Thoracic aorta (tissue), 2 donors: ENCODE results near the gene DRD3. TPM values are rescaled to one million over a fixed set of nuclear protein-coding genes. Genes with fewer than 3 reads are reported as not detected.

Experiments used
- ATAC-seq: fragments of 150-250 bp; one replicate; pipeline ENCODE4 v1.8.0; 2017; ENCODE audit warnings: low read depth; ENCODE audit not compliant: insufficient number of reproducible peaks, low FRiP score
- DNase-seq: peaks from one replicate; pipeline ENCODE4 v3.0.0-alpha.2; 2020; ENCODE audit warnings: low spot score
- H3K27ac ChIP-seq, 2 donors: fragments of 200-600 bp; sonication (generic); 1 replicate in 1 of 2; 2 replicates in 1 of 2; pipeline ENCODE4 v1.5.1; 2016; ENCODE audit warnings: mild to moderate bottlenecking in 2 of 2, moderate library complexity in 2 of 2
- H3K27me3 ChIP-seq: fragments of 200-600 bp; sonication (generic); replicated peaks from 2 replicates; pipeline ENCODE4 v1.6.0; 2016; ENCODE audit warnings: mild to moderate bottlenecking; ENCODE audit not compliant: insufficient read depth
- H3K36me3 ChIP-seq: fragments of 200-600 bp; sonication (generic); one replicate; pipeline ENCODE4 v1.5.1; 2016
- H3K4me1 ChIP-seq, 2 donors: fragments of 200-600 bp; sonication (generic); 1 replicate in 1 of 2; 2 replicates in 1 of 2; pipeline versions ENCODE4 v1.5.1 to v1.6.0; 2016; ENCODE audit warnings: low read depth in 2 of 2, mild to moderate bottlenecking in 1 of 2; ENCODE audit not compliant: control insufficient read depth in 1 of 2
- H3K4me3 ChIP-seq: fragments of 200-600 bp; sonication (generic); 2 replicates; pipeline ENCODE4 v1.5.1; 2016; ENCODE audit warnings: mild to moderate bottlenecking
- H3K9me3 ChIP-seq: fragments of 200-600 bp; sonication (generic); 2 replicates; pipeline ENCODE4 v1.5.1; 2016
- total RNA-seq, 2 donors: library from RNA; depleted of rRNA; stranded (reverse); fragments of >200 nt; gene quantifications; one replicate each; pipeline versions ENCODE4 v1.1.0 to v1.2.3, GENCODE V29; 2016
- TF ChIP-seq, protein P1 (sequence below): fragments of 200-600 bp; sonication (generic); IDR thresholded peaks from one replicate; pipeline ENCODE4 v1.5.1; 2019; ENCODE audit warnings: antibody characterized with exemption

Gene DRD3
- total RNA-seq, 2 donors from 2014 or later, result not detected

DNA sequence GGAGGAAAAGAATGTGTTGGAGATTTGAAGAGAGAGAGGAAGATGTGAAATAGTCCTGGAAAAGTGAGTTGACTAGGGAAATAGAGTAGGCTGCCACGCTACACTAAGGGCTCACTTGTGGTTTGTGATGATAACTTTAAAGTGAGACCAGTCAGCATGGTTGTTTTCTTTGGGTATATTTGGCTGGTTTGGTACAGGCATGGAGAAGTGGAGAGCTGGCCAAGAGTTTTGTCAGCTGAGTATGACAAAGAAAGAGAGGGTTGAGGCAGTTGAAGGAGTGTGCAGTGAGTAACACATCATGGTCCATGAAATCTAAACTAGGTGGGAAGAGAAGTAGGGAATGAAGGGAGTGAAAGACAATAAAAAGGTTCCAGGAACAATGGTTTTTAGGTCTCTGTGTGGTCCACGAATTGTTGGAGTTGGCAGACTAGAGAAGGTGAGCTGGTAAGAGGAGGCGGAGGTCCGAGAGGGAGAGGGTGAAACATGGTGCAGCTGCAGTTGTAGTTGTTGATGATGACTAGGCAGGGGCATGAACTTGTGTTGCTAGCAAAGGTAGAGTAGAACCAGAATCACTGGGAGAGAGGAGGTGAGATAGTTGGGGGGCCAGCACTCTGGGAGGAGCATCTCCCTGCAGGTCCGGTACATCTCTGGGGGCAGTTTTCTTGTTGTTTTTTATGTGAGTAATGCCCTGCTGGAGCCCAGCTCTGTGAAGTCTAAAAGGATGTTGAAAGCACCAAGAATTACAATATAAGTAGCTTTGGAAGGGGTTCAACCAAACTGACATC lies 37.5 kb upstream of the DRD3 start:
- no peak for ATAC-seq
- Histone ChIP-seq H3K4me1 (peaks cover 0 to 6% of the 10 kb centered on the region in 2 donors), H3K9me3 (no peaks in the 10 kb centered on the region), H3K27me3 (no peaks in the 10 kb centered on the region), H3K36me3 (no peaks in the 10 kb centered on the region), H3K27ac (no peak overlapping the region), H3K4me3 (no peak overlapping the region)
- TF ChIP-seq, protein P1, sequence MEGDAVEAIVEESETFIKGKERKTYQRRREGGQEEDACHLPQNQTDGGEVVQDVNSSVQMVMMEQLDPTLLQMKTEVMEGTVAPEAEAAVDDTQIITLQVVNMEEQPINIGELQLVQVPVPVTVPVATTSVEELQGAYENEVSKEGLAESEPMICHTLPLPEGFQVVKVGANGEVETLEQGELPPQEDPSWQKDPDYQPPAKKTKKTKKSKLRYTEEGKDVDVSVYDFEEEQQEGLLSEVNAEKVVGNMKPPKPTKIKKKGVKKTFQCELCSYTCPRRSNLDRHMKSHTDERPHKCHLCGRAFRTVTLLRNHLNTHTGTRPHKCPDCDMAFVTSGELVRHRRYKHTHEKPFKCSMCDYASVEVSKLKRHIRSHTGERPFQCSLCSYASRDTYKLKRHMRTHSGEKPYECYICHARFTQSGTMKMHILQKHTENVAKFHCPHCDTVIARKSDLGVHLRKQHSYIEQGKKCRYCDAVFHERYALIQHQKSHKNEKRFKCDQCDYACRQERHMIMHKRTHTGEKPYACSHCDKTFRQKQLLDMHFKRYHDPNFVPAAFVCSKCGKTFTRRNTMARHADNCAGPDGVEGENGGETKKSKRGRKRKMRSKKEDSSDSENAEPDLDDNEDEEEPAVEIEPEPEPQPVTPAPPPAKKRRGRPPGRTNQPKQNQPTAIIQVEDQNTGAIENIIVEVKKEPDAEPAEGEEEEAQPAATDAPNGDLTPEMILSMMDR, result no peak
- no peak for DNase-seq

DNA sequence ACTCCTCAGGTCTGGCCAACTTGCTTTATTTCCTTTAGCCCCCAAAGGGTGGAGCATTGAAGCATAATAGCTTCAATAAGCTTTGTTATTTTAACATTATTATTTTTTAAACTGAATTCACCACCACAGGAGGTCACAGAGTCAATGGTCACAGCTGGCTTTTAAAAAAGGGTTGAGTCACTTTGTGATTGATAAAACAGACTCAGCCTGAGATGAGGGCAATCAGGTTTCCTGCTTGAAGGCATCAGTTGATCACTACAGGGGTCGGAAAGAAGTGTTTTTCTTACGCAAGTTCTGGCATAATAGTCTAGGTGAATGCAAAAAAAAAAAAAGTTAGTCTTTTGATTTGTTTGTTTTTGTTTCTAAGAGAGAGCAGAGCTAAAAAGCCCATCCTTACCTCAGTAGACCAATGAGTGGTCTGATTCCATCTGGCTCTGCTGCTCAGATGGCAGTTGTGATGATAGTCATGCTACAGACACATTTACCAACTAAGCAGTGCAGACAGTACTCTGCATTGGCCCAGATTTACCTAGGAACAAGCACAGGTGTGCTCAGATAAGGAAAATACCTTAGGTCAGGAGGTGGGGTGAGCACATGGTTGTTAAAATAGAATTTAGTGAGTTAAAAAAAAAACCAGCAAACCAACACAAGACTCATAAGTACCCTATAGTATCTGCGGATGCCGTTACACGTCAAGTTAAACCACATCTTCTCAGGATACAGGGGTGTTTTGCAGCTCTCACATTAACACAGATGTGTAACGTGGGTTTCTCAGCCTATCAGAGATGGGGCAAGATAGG lies 35.9 kb upstream of the DRD3 start:
- H3K27me3 ChIP-seq, result no peaks in the 10 kb centered on the region
- peaks cover 0 to 6% of the 10 kb centered on the region in 2 donors for H3K4me1 ChIP-seq
- peak overlapping the region; percentile 50 for H3K4me3 ChIP-seq
- DNase-seq (no peak), ATAC-seq (no peak)
- TF ChIP-seq, protein P1, result no peak
- no peak overlapping the region for H3K27ac ChIP-seq
- no peaks in the 10 kb centered on the region for H3K36me3 ChIP-seq
- no peaks in the 10 kb centered on the region for H3K9me3 ChIP-seq

DNA sequence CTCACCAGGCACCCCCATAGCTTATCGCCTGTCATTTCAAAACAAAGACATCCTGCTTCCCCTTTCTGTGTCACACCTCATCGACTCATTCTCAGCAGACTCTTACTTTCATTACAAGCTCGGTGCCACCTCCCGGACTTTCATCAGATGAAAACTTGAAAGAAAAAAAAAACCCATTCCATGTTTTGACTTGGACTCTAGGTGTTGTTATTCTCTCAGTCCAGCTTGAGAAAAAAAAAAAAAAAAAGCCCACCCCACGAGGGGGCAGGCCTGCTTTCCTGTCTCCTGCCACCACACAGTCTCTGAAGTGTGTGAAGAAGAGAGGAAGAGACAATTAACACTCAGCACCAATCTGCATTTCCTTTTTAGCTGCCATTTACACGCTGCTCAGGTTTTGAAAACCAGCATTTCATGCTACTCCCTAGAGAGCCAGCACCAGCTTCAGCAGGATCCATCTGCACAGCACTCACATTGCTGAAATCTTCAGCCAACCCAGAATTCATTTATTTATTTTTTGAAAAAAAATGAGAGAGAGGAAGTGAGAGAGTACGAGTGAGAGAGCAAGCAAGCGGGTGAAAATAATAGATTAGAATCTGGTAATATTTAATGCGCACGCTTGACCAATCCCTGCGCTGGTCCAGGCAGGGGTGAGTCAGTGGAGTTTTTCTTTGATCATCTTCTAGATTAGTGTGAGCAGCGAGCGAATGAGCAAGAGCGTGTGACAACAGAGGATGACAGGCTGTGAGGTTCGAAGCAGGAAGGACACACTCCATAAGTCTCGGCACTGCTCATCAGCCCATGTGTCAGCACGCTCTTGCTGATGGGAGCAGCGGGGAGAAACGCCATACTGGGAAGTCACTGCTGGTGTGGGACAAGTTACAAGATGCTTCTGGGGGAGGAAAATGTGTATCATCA lies 35.0 kb upstream of the DRD3 start:
- no peak overlapping the region for H3K27ac ChIP-seq

DNA sequence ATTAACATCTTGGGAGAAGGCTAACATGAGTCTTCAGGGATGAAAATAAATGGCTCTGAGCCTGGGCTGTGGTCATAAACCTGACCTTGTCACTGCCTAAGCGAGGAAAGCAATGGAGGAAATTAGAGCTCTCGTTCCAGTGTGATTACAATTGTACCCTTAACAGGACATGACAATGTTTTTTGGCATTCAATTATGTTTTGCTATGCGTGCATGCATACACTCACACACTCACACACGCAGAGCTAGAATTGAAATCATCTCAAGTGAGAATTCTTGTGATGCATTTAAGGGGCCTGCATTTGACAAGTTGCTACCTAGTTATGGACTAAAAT lies 34.4 kb upstream of the DRD3 start:
- TF ChIP-seq, protein P1, result no peak
- H3K36me3 ChIP-seq, result no peaks in the 10 kb centered on the region
- H3K4me3 ChIP-seq, result peak overlapping the region; percentile 50
- H3K4me1 ChIP-seq, result peaks cover 0 to 6% of the 10 kb centered on the region in 2 donors
- no peak for DNase-seq
- H3K27me3 ChIP-seq, result no peaks in the 10 kb centered on the region
- H3K9me3 ChIP-seq, result no peaks in the 10 kb centered on the region
- ATAC-seq, result no peak
- no peak overlapping the region for H3K27ac ChIP-seq

More for the DNA sequence above, 35.0 kb upstream of the DRD3 start:
- H3K36me3 ChIP-seq, result no peaks in the 10 kb centered on the region
- H3K27me3 ChIP-seq, result no peaks in the 10 kb centered on the region
- H3K4me1 ChIP-seq, result peaks cover 0 to 6% of the 10 kb centered on the region in 2 donors
- DNase-seq, result peak; percentile 27
- no peaks in the 10 kb centered on the region for H3K9me3 ChIP-seq
- TF ChIP-seq, protein P1, result no peak
- peak overlapping the region; percentile 50 for H3K4me3 ChIP-seq
- no peak for ATAC-seq
